ENCODE measurements around the gene ACAN. TPM values are rescaled to one million over a fixed set of nuclear protein-coding genes. Genes with fewer than 3 reads are reported as not detected.

ACAN gene
- total RNA-seq, 1 experiment from 2014 or later, result 0.50 TPM

DNA sequence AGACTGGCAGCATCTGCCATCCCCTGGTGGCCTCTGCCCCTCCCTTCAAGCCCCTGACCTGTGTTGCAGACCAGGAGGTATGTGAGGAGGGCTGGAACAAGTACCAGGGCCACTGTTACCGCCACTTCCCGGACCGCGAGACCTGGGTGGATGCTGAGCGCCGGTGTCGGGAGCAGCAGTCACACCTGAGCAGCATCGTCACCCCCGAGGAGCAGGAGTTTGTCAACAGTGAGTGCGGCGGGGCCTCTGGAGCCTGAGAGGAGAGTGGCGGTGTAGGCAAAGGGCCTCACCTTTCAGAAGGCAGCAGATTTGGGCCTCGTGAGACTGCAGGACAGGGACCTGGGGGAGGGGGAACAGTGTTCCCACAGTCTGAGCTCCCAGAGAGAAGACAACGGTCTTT is 68.1 kb downstream of the ACAN start:
- H4K5ac ChIP-seq (ENCODE audit: insufficient read length, low read depth, low read length), result no peak overlapping the region
- no peak overlapping the region for H2BK12ac ChIP-seq (ENCODE audit: insufficient read length, low read depth, low read length)
- TF ChIP-seq, protein P1, sequence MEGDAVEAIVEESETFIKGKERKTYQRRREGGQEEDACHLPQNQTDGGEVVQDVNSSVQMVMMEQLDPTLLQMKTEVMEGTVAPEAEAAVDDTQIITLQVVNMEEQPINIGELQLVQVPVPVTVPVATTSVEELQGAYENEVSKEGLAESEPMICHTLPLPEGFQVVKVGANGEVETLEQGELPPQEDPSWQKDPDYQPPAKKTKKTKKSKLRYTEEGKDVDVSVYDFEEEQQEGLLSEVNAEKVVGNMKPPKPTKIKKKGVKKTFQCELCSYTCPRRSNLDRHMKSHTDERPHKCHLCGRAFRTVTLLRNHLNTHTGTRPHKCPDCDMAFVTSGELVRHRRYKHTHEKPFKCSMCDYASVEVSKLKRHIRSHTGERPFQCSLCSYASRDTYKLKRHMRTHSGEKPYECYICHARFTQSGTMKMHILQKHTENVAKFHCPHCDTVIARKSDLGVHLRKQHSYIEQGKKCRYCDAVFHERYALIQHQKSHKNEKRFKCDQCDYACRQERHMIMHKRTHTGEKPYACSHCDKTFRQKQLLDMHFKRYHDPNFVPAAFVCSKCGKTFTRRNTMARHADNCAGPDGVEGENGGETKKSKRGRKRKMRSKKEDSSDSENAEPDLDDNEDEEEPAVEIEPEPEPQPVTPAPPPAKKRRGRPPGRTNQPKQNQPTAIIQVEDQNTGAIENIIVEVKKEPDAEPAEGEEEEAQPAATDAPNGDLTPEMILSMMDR (conservative IDR thresholded peaks at IDR 0.05), result no peak
- H3K4me1 Mint-ChIP-seq, result peaks cover 9 to 11% of the 10 kb centered on the region in 2 experiments
- no peaks in the 10 kb centered on the region for H4K20me1 ChIP-seq (ENCODE audit: control insufficient read depth, insufficient read depth, insufficient read length)
- DNase-seq, result no peak
- no peak overlapping the region for H3K56ac ChIP-seq (ENCODE audit: insufficient read length, low read depth, low read length)
- no peak overlapping the region for H3K27ac ChIP-seq (ENCODE audit: insufficient read length, low read depth, low read length)
- no peak overlapping the region for H3K4me2 ChIP-seq (ENCODE audit: insufficient read depth, insufficient read length, low read length)
- H2AK5ac ChIP-seq (ENCODE audit: insufficient read length, low read length), result no peak overlapping the region
- no peak overlapping the region for H3T11ph ChIP-seq (ENCODE audit: low read length)
- H2BK20ac ChIP-seq (ENCODE audit: low read depth, low read length, poor library complexity, severe bottlenecking), result no peak overlapping the region
- no peak overlapping the region for H3K4me3 Mint-ChIP-seq
- no peaks in the 10 kb centered on the region for H3K79me1 ChIP-seq (ENCODE audit: insufficient read depth, low read depth, low read length, poor library complexity, severe bottlenecking)
- H2AFZ ChIP-seq (ENCODE audit: low read length), result no peak overlapping the region
- no peak overlapping the region for H4K8ac ChIP-seq (replicated peaks; ENCODE audit: insufficient read length, low read depth, low read length)
- H3K14ac ChIP-seq (ENCODE audit: insufficient read depth, low read length), result no peak overlapping the region
- no peak overlapping the region for H2BK15ac ChIP-seq (ENCODE audit: low read depth, low read length)
- no peak overlapping the region for H3K27ac Mint-ChIP-seq
- no peaks in the 10 kb centered on the region for H3K9me3 ChIP-seq (ENCODE audit: control insufficient read depth, low read depth, low read length)
- H3K23me2 ChIP-seq (ENCODE audit: insufficient read length, low read depth, low read length, poor library complexity, severe bottlenecking), result no peaks in the 10 kb centered on the region
- no peaks in the 10 kb centered on the region; the same call in 1 of the 2 replicates for H3K4me1 ChIP-seq (ENCODE audit: insufficient read depth, low read length)
- WGBS (ENCODE audit: extremely low coverage, insufficient read length, low lambda C conversion rate), result no CpG with 5 or more reads among the region's 14 CpGs
- H3K18ac ChIP-seq (ENCODE audit: insufficient read length, low read depth, low read length), result no peak overlapping the region
- H3K4ac ChIP-seq (ENCODE audit: low read depth, low read length), result no peak overlapping the region
- no peak overlapping the region for H2BK5ac ChIP-seq (ENCODE audit: insufficient read length, low read length)
- peaks cover 30% of the 10 kb centered on the region for H3K27me3 Mint-ChIP-seq (ENCODE audit: low read depth)
- H3K79me2 ChIP-seq (ENCODE audit: insufficient read depth, low read length), result no peaks in the 10 kb centered on the region
- H2BK120ac ChIP-seq (ENCODE audit: low read depth, low read length, poor library complexity, severe bottlenecking), result no peak overlapping the region
- peaks cover 2 to 14% (median 8%) of the 10 kb centered on the region in 3 experiments; a peak in 6 of 7 replicates for H3K36me3 Mint-ChIP-seq (ENCODE audit: insufficient read depth in 1 of 3, low read depth in 3 of 3)
- no peaks in the 10 kb centered on the region for H3K27me3 ChIP-seq (ENCODE audit: insufficient read depth, low read length)
- H3K9me3 Mint-ChIP-seq, result peaks cover 0 to 6% of the 10 kb centered on the region in 2 experiments; a peak in 3 of 5 replicates
- H4K91ac ChIP-seq (ENCODE audit: insufficient read length, low read depth, low read length), result no peak overlapping the region
- H3K23ac ChIP-seq (ENCODE audit: insufficient read length, low read depth, low read length), result no peak overlapping the region
- no peak overlapping the region for H3K9ac ChIP-seq (ENCODE audit: extremely low read depth, insufficient read length, low read length)
